Loucy (cell line): ENCODE data around the gene PALLD.

Source experiments
- H2AFZ ChIP-seq: fragments of 200-600 bp; sonication (generic); 2 replicates; pipeline ENCODE4 v1.6.0; 2016; ENCODE audit warnings: antibody characterized with exemption, mild to moderate bottlenecking, low read length, moderate library complexity
- H3F3A ChIP-seq: fragments of 200-600 bp; 2 replicates; pipeline ENCODE4 v1.6.0; 2016; ENCODE audit warnings: antibody characterized with exemption, low read depth, mild to moderate bottlenecking
- H3K27me3 ChIP-seq: fragments of 200-600 bp; sonication (generic); 2 replicates; pipeline ENCODE4 v1.6.1; 2014; ENCODE audit warnings: low read length, mild to moderate bottlenecking; ENCODE audit not compliant: insufficient read depth, poor library complexity, severe bottlenecking
- H3K36me3 ChIP-seq: fragments of 200-600 bp; sonication (generic); 2 replicates; pipeline ENCODE4 v1.6.1; 2016; ENCODE audit warnings: low read length; ENCODE audit not compliant: insufficient read depth
- H3K4me1 ChIP-seq: fragments of 200-600 bp; sonication (generic); 2 replicates; pipeline ENCODE4 v1.5.1; 2014; ENCODE audit warnings: low read length, mild to moderate bottlenecking; ENCODE audit not compliant: insufficient read depth, poor library complexity, severe bottlenecking
- H3K4me2 ChIP-seq: fragments of 200-600 bp; sonication (generic); 2 replicates; pipeline ENCODE4 v1.6.0; 2014; ENCODE audit warnings: antibody characterized with exemption, low read length, low read depth, mild to moderate bottlenecking; ENCODE audit not compliant: poor library complexity, severe bottlenecking
- H3K4me3 ChIP-seq: fragments of 200-600 bp; sonication (generic); 2 replicates; pipeline ENCODE4 v1.5.1; 2014; ENCODE audit warnings: low read length, mild to moderate bottlenecking, mixed read lengths; ENCODE audit not compliant: poor library complexity, severe bottlenecking
- H3K79me2 ChIP-seq: fragments of 200-600 bp; sonication (generic); 2 replicates; pipeline ENCODE4 v1.6.1; 2014; ENCODE audit warnings: low read length; ENCODE audit not compliant: insufficient read depth
- H3K9ac ChIP-seq: fragments of 200-600 bp; sonication (generic); 2 replicates; pipeline ENCODE4 v1.6.0; 2014; ENCODE audit warnings: mild to moderate bottlenecking, low read depth, low read length, moderate library complexity; ENCODE audit not compliant: poor library complexity, severe bottlenecking
- H3K9me2 ChIP-seq: fragments of 200-600 bp; sonication (generic); replicated peaks from 2 replicates; pipeline ENCODE4 v1.6.1; 2016; ENCODE audit warnings: low read depth, low read length, mixed read lengths
- H3K9me3 ChIP-seq: fragments of 200-600 bp; sonication (generic); 2 replicates; pipeline ENCODE4 v1.6.1; 2014; ENCODE audit warnings: mild to moderate bottlenecking, antibody characterized with exemption, low read length, low read depth; ENCODE audit not compliant: insufficient read depth
- H4K20me1 ChIP-seq: fragments of 200-600 bp; sonication (generic); 2 replicates; pipeline ENCODE4 v1.6.0; 2014; ENCODE audit warnings: antibody characterized with exemption, low read length, mild to moderate bottlenecking; ENCODE audit not compliant: insufficient read depth, poor library complexity, severe bottlenecking
- EZH2phosphoT487 ChIP-seq: fragments of 200-600 bp; IDR thresholded peaks from 2 replicates; pipeline ENCODE4 v1.6.1; 2018; ENCODE audit warnings: antibody characterized with exemption, mild to moderate bottlenecking, moderate library complexity, borderline replicate concordance
- TF ChIP-seq, protein P1 (sequence below): fragments of 200-600 bp; sonication (generic); conservative IDR thresholded peaks from 2 replicates; pipeline ENCODE4 v1.5.1; 2014; ENCODE audit warnings: mild to moderate bottlenecking, antibody characterized with exemption, low read length

PALLD gene

DNA sequence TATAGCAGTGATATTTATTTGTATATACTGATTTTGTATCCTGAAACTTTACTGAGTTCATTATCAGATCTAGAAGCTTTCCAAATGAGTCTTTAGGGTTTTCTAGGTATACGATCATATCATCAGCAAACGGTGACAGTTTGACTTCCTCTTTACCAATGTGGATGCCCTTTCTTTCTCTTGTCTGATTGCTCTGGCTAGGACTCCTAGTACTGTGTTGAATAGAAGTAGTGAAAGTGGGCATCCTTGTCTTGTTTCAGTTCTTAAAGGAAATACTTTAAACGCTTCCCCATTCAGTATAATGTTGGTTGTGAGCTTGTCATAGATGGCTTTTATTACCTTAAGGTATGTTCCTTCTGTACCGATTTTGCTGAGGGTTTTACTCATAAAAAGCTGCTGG, 475.7 kb downstream of the PALLD start:
- 0 out of 2 replicates have a peak, but pooled peaks cover 3% of the 10 kb centered on the region for H3F3A ChIP-seq
- no peaks in the 10 kb centered on the region for H3K79me2 ChIP-seq
- no peaks in the 10 kb centered on the region for H3K4me1 ChIP-seq
- H3K9me3 ChIP-seq, result no peaks in the 10 kb centered on the region
- no peak overlapping the region for H3K4me3 ChIP-seq
- no peak for TF ChIP-seq EZH2phosphoT487
- TF ChIP-seq, protein P1, sequence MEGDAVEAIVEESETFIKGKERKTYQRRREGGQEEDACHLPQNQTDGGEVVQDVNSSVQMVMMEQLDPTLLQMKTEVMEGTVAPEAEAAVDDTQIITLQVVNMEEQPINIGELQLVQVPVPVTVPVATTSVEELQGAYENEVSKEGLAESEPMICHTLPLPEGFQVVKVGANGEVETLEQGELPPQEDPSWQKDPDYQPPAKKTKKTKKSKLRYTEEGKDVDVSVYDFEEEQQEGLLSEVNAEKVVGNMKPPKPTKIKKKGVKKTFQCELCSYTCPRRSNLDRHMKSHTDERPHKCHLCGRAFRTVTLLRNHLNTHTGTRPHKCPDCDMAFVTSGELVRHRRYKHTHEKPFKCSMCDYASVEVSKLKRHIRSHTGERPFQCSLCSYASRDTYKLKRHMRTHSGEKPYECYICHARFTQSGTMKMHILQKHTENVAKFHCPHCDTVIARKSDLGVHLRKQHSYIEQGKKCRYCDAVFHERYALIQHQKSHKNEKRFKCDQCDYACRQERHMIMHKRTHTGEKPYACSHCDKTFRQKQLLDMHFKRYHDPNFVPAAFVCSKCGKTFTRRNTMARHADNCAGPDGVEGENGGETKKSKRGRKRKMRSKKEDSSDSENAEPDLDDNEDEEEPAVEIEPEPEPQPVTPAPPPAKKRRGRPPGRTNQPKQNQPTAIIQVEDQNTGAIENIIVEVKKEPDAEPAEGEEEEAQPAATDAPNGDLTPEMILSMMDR, result no peak
- no peaks in the 10 kb centered on the region for H4K20me1 ChIP-seq
- no peaks in the 10 kb centered on the region for H3K27me3 ChIP-seq
- peaks cover 36% of the 10 kb centered on the region; the same call in 1 of the 2 replicates for H3K36me3 ChIP-seq
- H3K9me2 ChIP-seq, result no peaks in the 10 kb centered on the region
- H2AFZ ChIP-seq, result no peak overlapping the region
- H3K4me2 ChIP-seq, result no peak overlapping the region
- H3K9ac ChIP-seq, result no peak overlapping the region
